Endothelial cell of umbilical vein (primary cell): ENCODE data around the gene PPP2R3B. TPM values are rescaled to one million over a fixed set of nuclear protein-coding genes. Genes with fewer than 3 reads are reported as not detected.

Source experiments
- BruUV-seq: library from RNA; stranded (reverse); fragments of 400-500 nt; replicated peaks from 2 replicates; lab custom pipeline; 2021; lab: Mats Ljungman, UMichigan
- CTCF ChIA-PET: fragments of 300-600, 350-600 bp; sonication (Branson Sonifier 250); formaldehyde crosslinking; loops from one replicate; lab custom pipeline; 2021; ENCODE audit warnings: antibody characterized with exemption, inconsistent platforms; lab: Charles Lee
- POLR2A ChIA-PET: fragments of 300-600, 350-600 bp; sonication (Branson Sonifier 250); formaldehyde crosslinking; loops from one replicate; lab custom pipeline; 2021; ENCODE audit warnings: antibody characterized with exemption, inconsistent platforms; lab: Charles Lee
- DNase-seq: peaks from one replicate; pipeline ENCODE4 v3.0.0-alpha.2; 2011; ENCODE audit warnings: low read depth, low spot score
- FAIRE-seq: peaks from 2 replicates; lab custom pipeline; 2011; peaks lifted over from hg19 to GRCh38; lab: Jason Lieb, UNC
- H2AFZ ChIP-seq: 2 replicates; pipeline ENCODE4 v1.6.0; 2012; ENCODE audit warnings: low read depth, low read length, control low read depth, inconsistent platforms
- H3K27ac ChIP-seq: 2 replicates; pipeline ENCODE4 v1.5.1; 2011; ENCODE audit warnings: low read depth, mild to moderate bottlenecking, control low read depth, low read length, moderate library complexity; ENCODE audit not compliant: insufficient read depth
- H3K27me3 ChIP-seq, 2 experiments: 2 replicates each; pipeline versions ENCODE4 v1.6.0 to v1.6.1; 2011; ENCODE audit warnings: low read length in 2 of 2, mixed read lengths in 1 of 2; ENCODE audit not compliant: control insufficient read depth in 2 of 2, insufficient read depth in 2 of 2
- H3K36me3 ChIP-seq, 2 experiments: 2 replicates in 1 of 2; 3 replicates in 1 of 2; pipeline ENCODE4 v1.5.1; 2011; ENCODE audit warnings: low read length in 2 of 2, mild to moderate bottlenecking in 1 of 2, moderate library complexity in 1 of 2; ENCODE audit not compliant: control insufficient read depth in 2 of 2, insufficient read depth in 2 of 2; ENCODE audit errors: extremely low read depth in 1 of 2
- H3K4me1 ChIP-seq: 3 replicates; pipeline ENCODE4 v1.5.1; 2011; ENCODE audit warnings: mild to moderate bottlenecking, low read length; ENCODE audit not compliant: control insufficient read depth, insufficient read depth; ENCODE audit errors: extremely low read depth
- H3K4me2 ChIP-seq: 2 replicates; pipeline ENCODE4 v1.6.1; 2011; ENCODE audit warnings: low read length, control low read depth, mixed read lengths; ENCODE audit not compliant: insufficient read depth
- H3K4me3 ChIP-seq, 3 experiments: fragments of 200-600 bp in 1 of 3; sonication (generic), shearing (Covaris generic) in 1 of 3; replicated peaks in 1 of 3; 2 replicates each; pipeline ENCODE4 v1.5.1; 2011 to 2016; ENCODE audit warnings: control low read depth in 3 of 3, low read length in 3 of 3, mild to moderate bottlenecking in 2 of 3, inconsistent platforms in 1 of 3, low read depth in 1 of 3, moderate library complexity in 1 of 3; ENCODE audit not compliant: insufficient read depth in 1 of 3
- H3K79me2 ChIP-seq: 2 replicates; pipeline ENCODE4 v1.6.0; 2012; ENCODE audit warnings: low read length, inconsistent platforms; ENCODE audit not compliant: control insufficient read depth, insufficient read depth
- H3K9ac ChIP-seq: replicated peaks from 2 replicates; pipeline ENCODE3; 2011; ENCODE audit warnings: low read length, control low read depth; ENCODE audit not compliant: insufficient read depth; ENCODE audit errors: extremely low read depth
- H3K9me1 ChIP-seq: replicated peaks from 3 replicates; pipeline ENCODE4 v1.6.0; 2011; ENCODE audit warnings: mild to moderate bottlenecking, low read length; ENCODE audit not compliant: control insufficient read depth, insufficient read depth; ENCODE audit errors: extremely low read depth
- H3K9me3 ChIP-seq: replicated peaks from 2 replicates; pipeline ENCODE4 v1.5.1; 2012; ENCODE audit warnings: low read length, inconsistent platforms; ENCODE audit not compliant: control insufficient read depth, insufficient read depth
- H4K20me1 ChIP-seq: replicated peaks from 2 replicates; pipeline ENCODE3; 2011; ENCODE audit warnings: mild to moderate bottlenecking, low read length; ENCODE audit not compliant: control insufficient read depth, insufficient read depth; ENCODE audit errors: extremely low read depth
- EZH2 ChIP-seq: IDR thresholded peaks from 2 replicates; pipeline ENCODE4 v1.6.1; 2012; ENCODE audit warnings: borderline replicate concordance, low read depth, mild to moderate bottlenecking, moderate library complexity, low read length, inconsistent platforms; ENCODE audit not compliant: severe bottlenecking
- FOS ChIP-seq: IDR thresholded peaks from 2 replicates; pipeline ENCODE4 v1.6.1; 2011; ENCODE audit warnings: mild to moderate bottlenecking, low read length, moderate library complexity, borderline replicate concordance; ENCODE audit not compliant: insufficient read depth
- GATA2 ChIP-seq: IDR thresholded peaks from 2 replicates; pipeline ENCODE4 v1.7.0; 2011; ENCODE audit warnings: low read depth, mild to moderate bottlenecking, moderate library complexity, mixed read lengths, low read length; ENCODE audit not compliant: insufficient read length, insufficient read depth
- JUN ChIP-seq: IDR thresholded peaks from 2 replicates; pipeline ENCODE4 v1.6.1; 2011; ENCODE audit warnings: borderline replicate concordance, low read depth; ENCODE audit not compliant: insufficient read length, insufficient read depth
- MYC ChIP-seq: IDR thresholded peaks from one replicate; pipeline ENCODE4 v1.6.1; 2011; ENCODE audit warnings: mild to moderate bottlenecking, low read depth, low read length
- POLR2A ChIP-seq: IDR thresholded peaks from 2 replicates; pipeline ENCODE4 v1.6.1; 2012; ENCODE audit warnings: low read depth, mild to moderate bottlenecking, control low read depth, low read length
- POLR2AphosphoS5 ChIP-seq: IDR thresholded peaks from 2 replicates; pipeline ENCODE4 v1.6.1; 2012; ENCODE audit warnings: low read depth, mild to moderate bottlenecking, control low read depth, low read length, moderate library complexity; ENCODE audit not compliant: insufficient read depth
- dilution Hi-C: fragments of 300-500 bp; cut with MboI; formaldehyde crosslinking; loops from one replicate; pipeline ENCODE4 v1.15.0; 2019; ENCODE audit warnings: low sequenced_read_pairs; ENCODE audit not compliant: extremely low pct_ligation_motif_present
- intact Hi-C: fragments of 100-400 bp; cut with micrococcal nuclease; formaldehyde crosslinking; loops from one replicate; pipeline ENCODE4 v1.10.0; 2022
- polyA plus RNA-seq, 4 experiments: library from polyadenylated mRNA; depleted of rRNA in 3 of 4; stranded (reverse) in 3 of 4; unstranded in 1 of 4; fragments of >200 nt; gene quantifications; 2 replicates each; pipeline versions ENCODE4 v1.2.1 to v1.2.3, GENCODE V29; 2011 to 2012; ENCODE audit warnings: missing spikeins in 1 of 4
- total RNA-seq: library from RNA; stranded (reverse); gene quantifications from 2 replicates; pipeline ENCODE4 v1.2.3, GENCODE V29; 2021
- TF ChIP-seq, protein P1 (sequence below): IDR thresholded peaks from 2 replicates; pipeline ENCODE4 v1.6.1; 2011; ENCODE audit not compliant: insufficient read depth, insufficient read length
- TF ChIP-seq, protein P2 (sequence below), 2 donors: IDR thresholded peaks; 1 replicate in 1 of 2; 2 replicates in 1 of 2; pipeline ENCODE4 v1.5.1; 2011; ENCODE audit warnings: low read length in 2 of 2, mild to moderate bottlenecking in 2 of 2, moderate library complexity in 2 of 2, control low read depth in 1 of 2, inconsistent platforms in 1 of 2, low read depth in 1 of 2; ENCODE audit not compliant: insufficient read depth in 1 of 2; ENCODE audit errors: extremely low read depth in 1 of 2

The PPP2R3B gene
- total and polyA plus RNA-seq, 2 donors (not counting 3 experiments of a cell fraction or from before 2014, with no cell fraction given): 19.1 to 33.6 TPM

DNA sequence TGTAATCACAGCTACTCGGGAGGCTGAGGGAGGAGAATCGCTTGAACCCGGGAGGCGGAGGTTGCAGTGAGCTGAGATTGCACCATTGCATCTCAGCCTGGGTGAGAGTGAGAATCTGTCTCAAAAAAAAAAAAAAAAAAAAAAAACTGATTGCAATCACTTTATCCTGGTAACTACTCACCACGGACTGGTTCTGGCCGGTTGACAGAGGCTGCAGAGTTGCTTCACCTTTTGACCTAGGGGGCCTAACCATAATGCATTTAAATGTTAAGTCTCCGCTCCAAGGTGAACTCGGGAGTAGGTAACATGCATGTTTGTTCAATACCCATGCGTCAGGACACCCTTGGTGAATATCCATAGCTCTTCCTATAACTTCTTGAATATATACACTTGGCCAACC is 1.8 kb downstream of the PPP2R3B start:
- DNase-seq: no peak
- Histone ChIP-seq H3K9ac (no peak overlapping the region), H2AFZ (no peak overlapping the region), H3K36me3 (no peaks in the 10 kb centered on the region), H3K4me3 (no peak overlapping the region), H3K9me1 (no peaks in the 10 kb centered on the region), H3K79me2 (peaks cover 2% of the 10 kb centered on the region), H3K27me3 (no peaks in the 10 kb centered on the region), H3K4me1 (no peaks in the 10 kb centered on the region), H3K9me3 (no peaks in the 10 kb centered on the region), H4K20me1 (no peaks in the 10 kb centered on the region), H3K27ac (no peak overlapping the region), H3K4me2 (no peak overlapping the region)
- FAIRE-seq: no peak
- dilution Hi-C loops (no loop called here), intact Hi-C loops (no loop called here)
- no TSS peak for BruUV-seq
- no peak for TF ChIP-seq JUN
- TF ChIP-seq, protein P1, sequence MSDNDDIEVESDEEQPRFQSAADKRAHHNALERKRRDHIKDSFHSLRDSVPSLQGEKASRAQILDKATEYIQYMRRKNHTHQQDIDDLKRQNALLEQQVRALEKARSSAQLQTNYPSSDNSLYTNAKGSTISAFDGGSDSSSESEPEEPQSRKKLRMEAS: no peak
- CTCF ChIA-PET: no interaction called here
- POLR2A ChIA-PET: no interaction called here

DNA sequence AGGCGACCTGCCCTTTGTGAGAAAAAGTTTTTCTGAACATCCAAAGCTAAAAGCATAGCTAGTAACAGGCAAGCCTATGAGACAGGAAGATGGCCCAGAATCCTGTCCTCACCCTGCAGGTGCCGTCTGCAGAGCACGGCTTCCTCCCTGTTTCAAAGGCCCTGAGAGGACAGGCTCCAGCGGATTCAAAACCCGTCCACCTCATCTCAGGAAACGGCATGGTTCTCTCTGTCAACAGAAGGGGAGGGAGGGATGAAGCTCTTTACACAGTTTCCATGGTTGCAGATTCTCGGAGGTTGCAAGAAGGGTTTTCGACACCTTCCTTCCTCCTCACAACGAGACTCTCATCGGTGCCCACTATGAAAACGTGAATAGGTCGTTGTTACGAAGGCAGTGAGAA is 8.3 kb downstream of the PPP2R3B start:
- no peaks in the 10 kb centered on the region for H4K20me1 ChIP-seq
- H3K79me2 ChIP-seq: no peaks in the 10 kb centered on the region
- H3K4me2 ChIP-seq: no peak overlapping the region
- ChIA-PET CTCF (no interaction called here), POLR2A (no interaction called here)
- no peaks in the 10 kb centered on the region for H3K9me3 ChIP-seq
- H3K4me1 ChIP-seq: peaks cover 8% of the 10 kb centered on the region
- no peaks in the 10 kb centered on the region for H3K36me3 ChIP-seq
- no peak overlapping the region for H3K27ac ChIP-seq
- dilution Hi-C loops (no loop called here), intact Hi-C loops (no loop called here)
- H3K27me3 ChIP-seq: peaks cover 2 to 3% of the 10 kb centered on the region in 2 experiments
- DNase-seq: no peak
- no peak for FAIRE-seq
- no peak overlapping the region for H3K9ac ChIP-seq
- no TSS peak for BruUV-seq
- H3K9me1 ChIP-seq: no peaks in the 10 kb centered on the region
- no peak overlapping the region for H2AFZ ChIP-seq
- TF ChIP-seq POLR2A (no peak), POLR2AphosphoS5 (no peak), MYC (no peak), EZH2 (no peak), JUN (no peak), GATA2 (no peak), FOS (no peak)
- TF ChIP-seq, protein P1: no peak
- TF ChIP-seq, protein P2, sequence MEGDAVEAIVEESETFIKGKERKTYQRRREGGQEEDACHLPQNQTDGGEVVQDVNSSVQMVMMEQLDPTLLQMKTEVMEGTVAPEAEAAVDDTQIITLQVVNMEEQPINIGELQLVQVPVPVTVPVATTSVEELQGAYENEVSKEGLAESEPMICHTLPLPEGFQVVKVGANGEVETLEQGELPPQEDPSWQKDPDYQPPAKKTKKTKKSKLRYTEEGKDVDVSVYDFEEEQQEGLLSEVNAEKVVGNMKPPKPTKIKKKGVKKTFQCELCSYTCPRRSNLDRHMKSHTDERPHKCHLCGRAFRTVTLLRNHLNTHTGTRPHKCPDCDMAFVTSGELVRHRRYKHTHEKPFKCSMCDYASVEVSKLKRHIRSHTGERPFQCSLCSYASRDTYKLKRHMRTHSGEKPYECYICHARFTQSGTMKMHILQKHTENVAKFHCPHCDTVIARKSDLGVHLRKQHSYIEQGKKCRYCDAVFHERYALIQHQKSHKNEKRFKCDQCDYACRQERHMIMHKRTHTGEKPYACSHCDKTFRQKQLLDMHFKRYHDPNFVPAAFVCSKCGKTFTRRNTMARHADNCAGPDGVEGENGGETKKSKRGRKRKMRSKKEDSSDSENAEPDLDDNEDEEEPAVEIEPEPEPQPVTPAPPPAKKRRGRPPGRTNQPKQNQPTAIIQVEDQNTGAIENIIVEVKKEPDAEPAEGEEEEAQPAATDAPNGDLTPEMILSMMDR (IDR thresholded peaks at IDR 0.05; ENCODE audit: extremely low read depth in 1 of 2, insufficient read depth in 1 of 2, low read depth in 1 of 2, low read length in 2 of 2): no peak
- H3K4me3 ChIP-seq: no peak overlapping the region
